Keratinocyte (primary cell): ENCODE measurements around the gene AGXT2.

Experiments
- EZH2 ChIP-seq: IDR thresholded peaks from one replicate; pipeline ENCODE4 v1.6.1; 2012; ENCODE audit warnings: inconsistent platforms, mild to moderate bottlenecking, low read length, moderate library complexity
- TF ChIP-seq, protein P1 (sequence below), 3 experiments: IDR thresholded peaks in 1 of 3; conservative IDR thresholded peaks in 1 of 3; optimal IDR thresholded peaks in 1 of 3; 2 replicates in 2 of 3; 3 replicates in 1 of 3; pipeline versions ENCODE3 to v1.5.1; 2011; ENCODE audit warnings: low read length in 3 of 3, mild to moderate bottlenecking in 3 of 3, moderate library complexity in 2 of 3, control low read depth in 1 of 3, inconsistent platforms in 1 of 3; ENCODE audit not compliant: insufficient read depth in 2 of 3; ENCODE audit errors: extremely low read depth in 1 of 3

DNA sequence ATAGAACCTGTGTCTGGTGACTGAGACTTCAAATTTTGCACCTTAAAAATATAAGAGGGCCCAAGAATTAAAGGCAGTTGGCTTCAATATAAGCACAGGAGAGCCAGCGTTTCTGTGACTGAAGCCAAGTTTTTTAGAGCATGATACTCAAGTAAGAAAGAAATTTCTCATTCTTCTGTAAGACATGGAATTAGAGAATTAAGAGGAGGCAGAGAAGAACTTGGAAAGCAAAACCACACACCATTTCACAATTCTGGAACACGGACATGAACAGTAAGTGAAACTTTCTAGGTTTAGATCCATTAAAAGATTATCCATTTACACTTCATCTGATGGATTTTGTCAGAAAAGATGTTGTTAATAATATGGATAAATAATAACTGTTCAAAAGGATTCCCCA lies 8.9 kb upstream of the AGXT2 start:
- TF ChIP-seq, protein P1, sequence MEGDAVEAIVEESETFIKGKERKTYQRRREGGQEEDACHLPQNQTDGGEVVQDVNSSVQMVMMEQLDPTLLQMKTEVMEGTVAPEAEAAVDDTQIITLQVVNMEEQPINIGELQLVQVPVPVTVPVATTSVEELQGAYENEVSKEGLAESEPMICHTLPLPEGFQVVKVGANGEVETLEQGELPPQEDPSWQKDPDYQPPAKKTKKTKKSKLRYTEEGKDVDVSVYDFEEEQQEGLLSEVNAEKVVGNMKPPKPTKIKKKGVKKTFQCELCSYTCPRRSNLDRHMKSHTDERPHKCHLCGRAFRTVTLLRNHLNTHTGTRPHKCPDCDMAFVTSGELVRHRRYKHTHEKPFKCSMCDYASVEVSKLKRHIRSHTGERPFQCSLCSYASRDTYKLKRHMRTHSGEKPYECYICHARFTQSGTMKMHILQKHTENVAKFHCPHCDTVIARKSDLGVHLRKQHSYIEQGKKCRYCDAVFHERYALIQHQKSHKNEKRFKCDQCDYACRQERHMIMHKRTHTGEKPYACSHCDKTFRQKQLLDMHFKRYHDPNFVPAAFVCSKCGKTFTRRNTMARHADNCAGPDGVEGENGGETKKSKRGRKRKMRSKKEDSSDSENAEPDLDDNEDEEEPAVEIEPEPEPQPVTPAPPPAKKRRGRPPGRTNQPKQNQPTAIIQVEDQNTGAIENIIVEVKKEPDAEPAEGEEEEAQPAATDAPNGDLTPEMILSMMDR (optimal IDR thresholded peaks at IDR 0.05 in 1 of 3, IDR thresholded peaks at IDR 0.05 in 1 of 3, conservative IDR thresholded peaks at IDR 0.05 in 1 of 3; ENCODE audit: extremely low read depth in 1 of 3, insufficient read depth in 2 of 3, low read length in 3 of 3), result no peak
- TF ChIP-seq EZH2, result no peak
